ENCODE results near the gene IL10.
"Not testable (repeated sequence)": the region's sequence is repeated elsewhere in the genome, so short reads cannot be mapped to it uniquely, and the experiment has no call there.

IL10 gene

GRCh38 chr1:206770531-206771337 is 1.6 kb downstream of the IL10 start, which contains the start of gene IL19:
Gene IL19 (plus strand): TSS chr1:206770773. CDS start chr1:206836663, 65,890 bp downstream.
- ChIA-PET POLR2A (interaction anchor here (0.6 to 1.5 kb wide), 2 partner anchors 31 to 641 kb away, joined by 4 to 6 read pairs; no protein-coding TSS in a partner anchor), CTCF (interaction anchor here (0.7 to 16.5 kb wide), 13 partner anchors 10 to 164 kb away, joined by 3 to 288 read pairs (median 4); partner anchors contain the start of gene DYRK3)

GRCh38 chr1:206769304-206769731 is 3.0 kb downstream of the IL10 start:
- POLR2A ChIA-PET = interaction anchor here (0.6 to 1.5 kb wide), 2 partner anchors 25 to 30 kb away, joined by 3 to 6 read pairs; no protein-coding TSS in a partner anchor

More at GRCh38 chr1:206770531-206771337, 1.6 kb downstream of the IL10 start, which contains the start of gene IL19:
- TF ChIP-seq CTCF (IDR thresholded peaks at IDR 0.05; ENCODE audit: control extremely low read depth, extremely low read depth, low read depth, missing control alignments) = no peak
- peak; percentile 53 for DNase-seq (ENCODE audit: extremely low spot score)

GRCh38 chr1:206768472-206769303 is 3.6 kb downstream of the IL10 start:
- POLR2A ChIA-PET = interaction anchor here (1.1 to 1.5 kb wide), 2 partner anchors 16 to 29 kb away, joined by 4 to 6 read pairs; no protein-coding TSS in a partner anchor
- DNase-seq (ENCODE audit: extremely low spot score) = no peak
- CTCF ChIA-PET = interaction anchor here (0.8 to 16.5 kb wide), 18 partner anchors 9 to 223 kb away, joined by 3 to 288 read pairs (median 6); no protein-coding TSS in a partner anchor
- TF ChIP-seq CTCF (IDR thresholded peaks at IDR 0.05; ENCODE audit: control extremely low read depth, extremely low read depth, low read depth, missing control alignments) = no peak

More at GRCh38 chr1:206769304-206769731, 3.0 kb downstream of the IL10 start:
- DNase-seq (ENCODE audit: extremely low spot score) = peak; percentile 81
- TF ChIP-seq CTCF (IDR thresholded peaks at IDR 0.05; ENCODE audit: control extremely low read depth, extremely low read depth, low read depth, missing control alignments) = no peak
- CTCF ChIA-PET = interaction anchor here (0.8 to 16.5 kb wide), 13 partner anchors 8 to 224 kb away, joined by 3 to 288 read pairs (median 9); no protein-coding TSS in a partner anchor

DNA sequence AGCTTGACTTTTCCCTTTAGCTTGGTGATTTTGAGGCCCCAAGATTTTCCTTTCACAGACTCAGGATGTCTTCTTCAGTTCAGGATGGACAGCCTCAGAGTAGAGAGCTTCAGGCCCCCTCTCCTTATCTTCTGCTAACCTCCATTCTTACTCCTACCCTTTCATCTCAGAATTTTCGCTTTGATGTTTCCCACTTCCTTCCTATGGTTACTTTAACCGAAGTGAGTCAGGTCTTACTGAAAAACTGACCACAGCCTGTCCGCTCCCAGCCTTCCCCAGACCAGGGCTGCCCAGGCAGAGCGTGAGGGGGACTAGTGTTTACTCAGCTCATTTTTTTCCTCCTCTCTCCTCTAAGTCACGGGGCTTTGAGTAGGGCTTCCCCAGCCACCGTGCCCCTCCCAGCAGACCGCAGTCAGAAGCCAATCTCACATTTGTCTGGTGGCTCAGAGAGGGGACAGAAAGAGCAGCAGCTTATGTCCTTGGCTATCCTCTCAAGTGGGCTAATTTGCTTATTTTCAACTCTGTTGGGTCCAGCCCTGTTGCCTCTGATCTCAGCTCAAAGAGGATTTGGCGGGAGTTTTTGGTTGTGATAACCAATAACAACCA is 5.9 kb downstream of the IL10 start:
- ChIA-PET POLR2A (interaction anchor here (0.6 to 0.9 kb wide), 3 partner anchors 24 to 33 kb away, joined by 4 to 5 read pairs (median 4); no protein-coding TSS in a partner anchor), CTCF (interaction anchor here (0.8 to 16.5 kb wide), 18 partner anchors 8 to 165 kb away, joined by 3 to 288 read pairs (median 6); partner anchors contain the start of gene IL20)
- peak; percentile 57 for DNase-seq (ENCODE audit: extremely low spot score)
- no peak for TF ChIP-seq CTCF (IDR thresholded peaks at IDR 0.05; ENCODE audit: control extremely low read depth, extremely low read depth, low read depth, missing control alignments)

- not testable (repeated sequence) for DNase-seq (ENCODE audit: extremely low spot score)
- ChIA-PET CTCF (interaction anchor here (0.8 to 16.5 kb wide), 23 partner anchors 9 to 217 kb away, joined by 3 to 288 read pairs (median 4); partner anchors contain the start of gene IL20), POLR2A (interaction anchor here (0.6 to 0.9 kb wide), 3 partner anchors 25 to 32 kb away, joined by 4 to 5 read pairs (median 4); no protein-coding TSS in a partner anchor)
These were observed 6.5 kb downstream of the IL10 start for GRCh38 chr1:206765771-206766170.

DNA sequence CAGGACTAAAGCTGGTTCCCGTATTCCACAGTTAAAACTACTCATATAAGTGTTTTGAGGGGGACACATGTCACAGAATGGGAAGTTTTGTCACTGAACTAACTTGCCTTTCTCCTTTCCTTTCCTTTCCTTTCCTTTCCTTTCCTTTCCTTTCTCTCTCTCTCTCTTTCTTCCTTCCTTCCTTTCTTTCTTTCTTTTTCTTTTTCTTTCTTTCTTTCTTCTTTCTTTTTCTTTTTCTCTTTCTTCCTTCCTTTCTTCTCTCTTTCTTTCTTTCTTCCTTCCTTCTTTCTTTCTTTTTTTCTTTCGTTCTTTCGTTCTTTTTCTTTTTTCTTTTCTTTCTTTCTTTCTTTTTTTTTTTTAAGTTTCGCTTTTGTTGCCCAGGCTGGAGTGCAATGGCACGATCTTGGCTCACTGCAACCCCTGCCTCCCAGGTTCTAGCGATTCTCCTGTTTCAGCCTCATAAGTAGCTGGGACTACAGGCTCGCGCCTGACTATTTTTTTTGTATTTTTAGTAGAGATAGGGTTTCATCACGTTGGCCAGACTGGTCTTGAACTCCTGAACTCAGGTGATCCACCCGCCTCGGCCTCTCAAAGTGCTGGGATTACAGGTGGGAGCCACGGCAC is 9.4 kb downstream of the IL10 start:
- CTCF ChIA-PET = interaction anchor here (1.1 to 16.5 kb wide), 3 partner anchors 23 to 218 kb away, joined by 3 to 288 read pairs (median 13); no protein-coding TSS in a partner anchor
- DNase-seq (ENCODE audit: extremely low spot score); POLR2A ChIA-PET: not testable (repeated sequence)
